Kidney (tissue), 14 donors: Measurements from ENCODE around the gene MCF2L. TPM values are rescaled to one million over a fixed set of nuclear protein-coding genes. Genes with fewer than 3 reads are reported as not detected.

Source experiments
- DNase-seq, 5 donors: peaks; one replicate each; pipeline ENCODE4 v3.0.0-alpha.2; 2013 to 2020
- FAIRE-seq: peaks from 2 replicates; lab custom pipeline; 2012; peaks lifted over from hg19 to GRCh38; lab: Jason Lieb, UNC
- H3K27ac ChIP-seq, 2 donors: one replicate each; pipeline ENCODE4 v1.7.0; 2013; ENCODE audit warnings: low read depth in 2 of 2, low read length in 2 of 2, inconsistent platforms in 1 of 2
- H3K27me3 ChIP-seq: one replicate; pipeline ENCODE4 v1.7.1; 2013; ENCODE audit warnings: low read length, inconsistent platforms; ENCODE audit not compliant: control insufficient read depth, insufficient read depth
- H3K36me3 ChIP-seq, 3 donors: one replicate each; pipeline versions ENCODE4 v1.7.0 to v1.7.1; 2013; ENCODE audit warnings: low read length in 3 of 3, control low read depth in 1 of 3, inconsistent platforms in 1 of 3; ENCODE audit not compliant: insufficient read depth in 3 of 3, control insufficient read depth in 2 of 3
- H3K4me1 ChIP-seq, 3 donors: one replicate each; pipeline versions ENCODE4 v1.7.0 to v1.7.1; 2013; ENCODE audit warnings: low read length in 3 of 3, inconsistent platforms in 1 of 3, low read depth in 1 of 3; ENCODE audit not compliant: control insufficient read depth in 2 of 3, insufficient read depth in 2 of 3
- H3K4me3 ChIP-seq, 3 donors: one replicate each; pipeline versions ENCODE4 v1.7.0 to v1.8.1; 2013; ENCODE audit warnings: low read length in 3 of 3, control low read depth in 1 of 3, inconsistent platforms in 1 of 3
- H3K9ac ChIP-seq, 3 donors: one replicate each; pipeline versions ENCODE4 v1.7.0 to v1.7.1; 2013; ENCODE audit warnings: low read length in 3 of 3, control low read depth in 1 of 3, inconsistent platforms in 1 of 3
- H3K9me3 ChIP-seq, 3 donors: one replicate each; pipeline versions ENCODE4 v1.7.0 to v1.7.1; 2013; ENCODE audit warnings: low read length in 3 of 3, control low read depth in 1 of 3, inconsistent platforms in 1 of 3; ENCODE audit not compliant: control insufficient read depth in 2 of 3, insufficient read depth in 1 of 3
- intact Hi-C: fragments of 100-400 bp; cut with DNase I; formaldehyde crosslinking; loops from one replicate; pipeline ENCODE4 v1.11.1; 2022
- polyA plus RNA-seq: library from polyadenylated mRNA; stranded (reverse); fragments of 350-450 nt; fragmentation: Illumina TruSeq; extraction: RNeasy Lipid Tissue Mini Kit (QIAGEN cat#74804); gene quantifications from one replicate; pipeline ENCODE4 v1.2.3, GENCODE V29; 2014; ENCODE audit warnings: low read depth, low replicate concordance; ENCODE audit not compliant: insufficient read depth
- total RNA-seq: library from RNA; stranded (reverse); fragmentation: NEBNext Ultra II Directional; extraction: Animal tissue kit (Norgen Biotek cat#: 25700); gene quantifications from one replicate; pipeline ENCODE4 v1.2.1, GENCODE V29; 2021
- TF ChIP-seq, protein P1 (sequence below): IDR thresholded peaks from 3 replicates; pipeline ENCODE4 v1.5.1; 2012; ENCODE audit warnings: mild to moderate bottlenecking, moderate library complexity, borderline replicate concordance; ENCODE audit not compliant: insufficient read depth; ENCODE audit errors: extremely low read depth
- donor health status: control.
- donor health status: control.
- donor health status: control.
- donor health status: control.
- donor health status: control.
- donor health status: DM: yes; HTN: yes; CAD: no.
- donor health status: Normal renal cell carcinoma (clear cell type).

The MCF2L gene
- total and polyA plus RNA-seq, 2 donors from 2014 or later = 12.1 to 61.9 TPM

DNA sequence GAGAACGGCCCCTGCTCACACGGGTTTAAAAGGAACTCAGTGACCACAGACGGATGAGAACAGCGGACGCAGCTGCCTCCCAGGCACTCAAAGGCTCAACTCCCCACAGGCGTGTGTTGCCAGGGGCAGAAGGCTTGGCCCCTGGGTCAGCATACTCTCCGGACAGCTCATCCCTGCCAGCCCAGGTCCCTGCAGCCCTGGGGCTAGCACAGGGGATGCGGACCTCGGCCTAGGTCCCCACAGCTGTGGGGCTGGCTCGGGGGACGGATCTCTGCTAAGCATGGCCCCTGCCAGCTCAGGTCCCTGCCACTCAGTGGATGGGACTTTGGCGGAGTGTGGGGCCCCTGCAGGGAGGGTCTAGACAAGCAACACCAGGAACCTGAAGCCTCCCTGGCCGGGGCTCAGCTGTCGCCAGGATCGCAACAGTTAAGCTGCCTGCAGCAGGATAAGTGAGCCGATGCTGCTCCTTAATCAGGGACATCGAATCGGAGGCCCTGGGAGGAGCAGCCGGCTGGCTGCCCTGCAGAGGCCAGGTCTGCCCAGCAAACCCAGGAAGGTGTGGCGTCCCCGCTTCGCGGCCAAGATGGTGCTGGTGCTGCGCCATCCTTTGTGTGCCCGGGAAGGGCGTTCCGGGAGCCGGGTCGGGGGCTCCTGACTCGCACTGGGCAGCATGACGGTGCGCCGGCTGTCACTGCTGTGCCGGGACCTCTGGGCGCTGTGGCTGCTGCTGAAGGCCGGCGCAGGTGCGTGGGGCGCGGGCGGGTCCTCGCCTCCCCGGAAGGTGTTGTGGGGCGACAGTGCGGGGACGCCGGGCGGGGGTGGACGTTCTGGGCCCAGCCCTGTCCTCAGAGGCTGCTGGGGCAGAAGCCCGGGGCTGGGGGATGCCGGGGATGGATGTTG lies 32.5 kb downstream of the MCF2L start:
- DNase-seq = peak in 4 of 5 donors; percentile 93 to 95 (median 94)
- H3K4me3 ChIP-seq = peak overlapping the region in 2 of 3 donors; percentile 43 to 46
- H3K27ac ChIP-seq = no peak overlapping the region
- peaks cover 0 to 8% (median 7%) of the 10 kb centered on the region in 3 donors for H3K4me1 ChIP-seq
- H3K9me3 ChIP-seq = no peaks in the 10 kb centered on the region
- TF ChIP-seq, protein P1, sequence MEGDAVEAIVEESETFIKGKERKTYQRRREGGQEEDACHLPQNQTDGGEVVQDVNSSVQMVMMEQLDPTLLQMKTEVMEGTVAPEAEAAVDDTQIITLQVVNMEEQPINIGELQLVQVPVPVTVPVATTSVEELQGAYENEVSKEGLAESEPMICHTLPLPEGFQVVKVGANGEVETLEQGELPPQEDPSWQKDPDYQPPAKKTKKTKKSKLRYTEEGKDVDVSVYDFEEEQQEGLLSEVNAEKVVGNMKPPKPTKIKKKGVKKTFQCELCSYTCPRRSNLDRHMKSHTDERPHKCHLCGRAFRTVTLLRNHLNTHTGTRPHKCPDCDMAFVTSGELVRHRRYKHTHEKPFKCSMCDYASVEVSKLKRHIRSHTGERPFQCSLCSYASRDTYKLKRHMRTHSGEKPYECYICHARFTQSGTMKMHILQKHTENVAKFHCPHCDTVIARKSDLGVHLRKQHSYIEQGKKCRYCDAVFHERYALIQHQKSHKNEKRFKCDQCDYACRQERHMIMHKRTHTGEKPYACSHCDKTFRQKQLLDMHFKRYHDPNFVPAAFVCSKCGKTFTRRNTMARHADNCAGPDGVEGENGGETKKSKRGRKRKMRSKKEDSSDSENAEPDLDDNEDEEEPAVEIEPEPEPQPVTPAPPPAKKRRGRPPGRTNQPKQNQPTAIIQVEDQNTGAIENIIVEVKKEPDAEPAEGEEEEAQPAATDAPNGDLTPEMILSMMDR = no peak
- no peak for FAIRE-seq
- peaks cover 0 to 5% (median 0%) of the 10 kb centered on the region in 3 donors for H3K36me3 ChIP-seq
- H3K27me3 ChIP-seq = no peaks in the 10 kb centered on the region
- intact Hi-C loops = no loop called here
- peak overlapping the region in 1 of 3 donors; percentile 55 for H3K9ac ChIP-seq

DNA sequence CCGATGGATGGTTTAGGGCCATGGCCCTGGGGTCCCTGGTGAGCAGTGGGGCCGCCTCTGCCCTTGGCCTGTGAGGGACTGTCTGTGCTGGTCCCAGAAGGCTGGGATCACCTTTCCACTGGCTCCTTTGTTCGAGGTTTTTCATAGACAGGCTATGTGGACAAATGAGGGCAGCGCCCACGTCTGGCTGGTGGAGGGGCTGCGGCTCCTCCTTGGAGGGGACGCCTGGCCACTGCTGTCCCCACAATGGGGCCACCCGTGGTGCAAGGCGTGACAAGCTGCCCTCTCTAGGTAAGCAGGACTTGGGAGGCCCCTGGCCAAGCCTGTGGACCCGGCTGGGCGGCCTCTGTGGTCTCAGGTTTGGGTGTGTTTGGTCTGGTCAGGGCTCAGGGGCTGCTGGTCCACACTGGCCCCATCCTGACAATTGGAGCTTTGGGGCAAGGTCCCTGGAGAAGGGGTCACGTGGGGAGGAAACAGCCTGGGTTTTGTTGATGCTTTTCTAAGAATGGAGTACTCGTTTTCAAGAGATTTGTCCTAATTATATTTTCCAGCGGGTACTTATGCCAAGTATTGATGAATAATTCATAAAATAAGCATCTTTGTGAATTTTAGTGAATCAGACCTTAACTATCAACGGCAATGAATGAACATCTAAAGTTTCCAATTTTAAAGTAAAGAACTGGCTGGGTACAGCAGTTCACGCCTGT lies 33.3 kb downstream of the MCF2L start:
- Histone ChIP-seq H3K9me3 (no peaks in the 10 kb centered on the region), H3K9ac (peak overlapping the region in 1 of 3 donors; percentile 55), H3K36me3 (peaks cover 0 to 5% (median 0%) of the 10 kb centered on the region in 3 donors), H3K27ac (no peak overlapping the region), H3K27me3 (no peaks in the 10 kb centered on the region), H3K4me3 (peak overlapping the region in 1 of 3 donors; percentile 3), H3K4me1 (peaks cover 0 to 8% (median 7%) of the 10 kb centered on the region in 3 donors)
- FAIRE-seq = no peak
- intact Hi-C loops = no loop called here
- DNase-seq = peak in 4 of 5 donors; percentile 81 to 84 (median 83)
- TF ChIP-seq, protein P1 = no peak

DNA sequence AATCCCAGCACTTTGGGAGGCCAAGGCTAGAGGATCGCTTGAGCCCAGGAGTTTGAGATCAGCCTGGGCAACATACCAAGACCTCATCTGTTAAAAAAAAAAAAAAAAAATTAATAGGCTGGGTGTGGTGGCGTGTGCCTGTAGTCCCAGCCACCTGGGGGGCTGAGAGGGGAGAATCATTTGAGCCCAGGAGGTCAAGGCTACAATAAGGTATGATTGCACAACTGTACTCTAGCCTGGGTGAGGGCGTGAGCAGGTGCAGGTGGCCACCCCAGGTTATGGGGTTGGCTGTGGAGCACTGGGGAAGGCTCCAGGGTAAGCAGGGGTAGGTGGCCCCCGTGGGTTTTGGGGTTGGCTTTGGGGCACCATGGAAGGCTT lies 33.9 kb downstream of the MCF2L start:
- TF ChIP-seq, protein P1 = no peak
- Histone ChIP-seq H3K9me3 (no peaks in the 10 kb centered on the region), H3K9ac (no peak overlapping the region), H3K4me1 (peaks cover 0 to 8% (median 4%) of the 10 kb centered on the region in 3 donors), H3K27me3 (no peaks in the 10 kb centered on the region), H3K36me3 (peaks cover 0 to 5% (median 0%) of the 10 kb centered on the region in 3 donors), H3K27ac (no peak overlapping the region), H3K4me3 (no peak overlapping the region)
- DNase-seq (no peak), FAIRE-seq (no peak)
- intact Hi-C loops = no loop called here
